HL-60 (cell line): ENCODE measurements around the gene TTLL11.

Source experiments
- CTCF ChIP-seq: IDR thresholded peaks from one replicate; pipeline ENCODE4 v1.5.1; 2011; ENCODE audit warnings: low read length, control low read depth, inconsistent platforms; ENCODE audit not compliant: insufficient read depth
- POLR2AphosphoS5 ChIP-seq: IDR thresholded peaks from 2 replicates; pipeline ENCODE4 v1.6.1; 2012; ENCODE audit warnings: low read depth
- TF ChIP-seq, protein P1 (sequence below): IDR thresholded peaks from 2 replicates; pipeline ENCODE4 v1.6.1; 2012; ENCODE audit warnings: low read depth; ENCODE audit not compliant: insufficient replicate concordance

DNA sequence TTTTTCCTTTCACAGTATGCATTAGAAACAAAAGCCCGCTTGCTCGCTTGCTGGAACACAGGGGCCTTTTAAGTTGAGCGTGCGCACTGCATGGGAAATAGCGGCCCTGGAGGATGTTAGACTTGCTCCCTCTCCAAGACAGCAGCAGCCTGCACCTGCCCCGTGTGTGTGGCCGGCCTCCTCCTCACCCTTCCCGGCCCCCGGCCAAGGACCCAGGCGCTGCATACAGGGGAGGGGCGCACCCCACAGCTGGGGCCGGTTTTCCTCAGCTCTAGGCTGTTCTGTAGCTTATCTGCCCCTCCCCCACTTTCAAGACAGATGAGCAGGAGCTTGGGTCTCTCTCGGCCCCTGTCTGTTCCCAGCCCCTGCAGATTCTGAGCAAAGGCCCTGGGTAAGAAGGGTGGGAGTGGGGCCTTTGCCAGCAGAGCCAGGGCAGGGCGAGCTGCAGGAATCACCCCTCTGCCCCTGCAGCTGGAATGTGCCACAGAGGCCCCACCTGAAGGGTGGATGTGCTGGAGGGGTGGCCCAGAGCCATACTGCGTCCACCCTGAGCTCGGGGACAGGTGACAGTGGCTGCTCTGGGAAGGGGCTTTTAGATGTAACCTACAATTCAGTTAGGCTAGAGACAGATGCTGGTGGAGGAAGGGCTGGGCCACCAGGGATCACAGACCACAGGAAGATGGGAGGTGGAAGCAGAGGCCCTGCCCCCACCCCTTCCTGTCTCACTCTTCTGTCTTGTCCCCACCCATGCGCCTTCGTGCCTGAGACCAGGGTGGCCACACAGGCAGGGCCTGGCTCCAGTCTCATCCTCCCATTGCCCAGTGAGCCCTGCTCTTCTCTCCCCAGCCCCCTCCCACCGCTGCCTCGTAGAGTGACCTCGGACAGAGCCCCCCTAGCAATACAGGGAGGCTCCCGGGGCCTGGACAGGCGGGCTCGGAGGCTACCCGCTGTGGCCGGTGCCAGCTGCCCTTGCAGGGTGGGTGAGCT is 309.3 kb downstream of the TTLL11 start:
- TF ChIP-seq CTCF = no peak
- TF ChIP-seq, protein P1, sequence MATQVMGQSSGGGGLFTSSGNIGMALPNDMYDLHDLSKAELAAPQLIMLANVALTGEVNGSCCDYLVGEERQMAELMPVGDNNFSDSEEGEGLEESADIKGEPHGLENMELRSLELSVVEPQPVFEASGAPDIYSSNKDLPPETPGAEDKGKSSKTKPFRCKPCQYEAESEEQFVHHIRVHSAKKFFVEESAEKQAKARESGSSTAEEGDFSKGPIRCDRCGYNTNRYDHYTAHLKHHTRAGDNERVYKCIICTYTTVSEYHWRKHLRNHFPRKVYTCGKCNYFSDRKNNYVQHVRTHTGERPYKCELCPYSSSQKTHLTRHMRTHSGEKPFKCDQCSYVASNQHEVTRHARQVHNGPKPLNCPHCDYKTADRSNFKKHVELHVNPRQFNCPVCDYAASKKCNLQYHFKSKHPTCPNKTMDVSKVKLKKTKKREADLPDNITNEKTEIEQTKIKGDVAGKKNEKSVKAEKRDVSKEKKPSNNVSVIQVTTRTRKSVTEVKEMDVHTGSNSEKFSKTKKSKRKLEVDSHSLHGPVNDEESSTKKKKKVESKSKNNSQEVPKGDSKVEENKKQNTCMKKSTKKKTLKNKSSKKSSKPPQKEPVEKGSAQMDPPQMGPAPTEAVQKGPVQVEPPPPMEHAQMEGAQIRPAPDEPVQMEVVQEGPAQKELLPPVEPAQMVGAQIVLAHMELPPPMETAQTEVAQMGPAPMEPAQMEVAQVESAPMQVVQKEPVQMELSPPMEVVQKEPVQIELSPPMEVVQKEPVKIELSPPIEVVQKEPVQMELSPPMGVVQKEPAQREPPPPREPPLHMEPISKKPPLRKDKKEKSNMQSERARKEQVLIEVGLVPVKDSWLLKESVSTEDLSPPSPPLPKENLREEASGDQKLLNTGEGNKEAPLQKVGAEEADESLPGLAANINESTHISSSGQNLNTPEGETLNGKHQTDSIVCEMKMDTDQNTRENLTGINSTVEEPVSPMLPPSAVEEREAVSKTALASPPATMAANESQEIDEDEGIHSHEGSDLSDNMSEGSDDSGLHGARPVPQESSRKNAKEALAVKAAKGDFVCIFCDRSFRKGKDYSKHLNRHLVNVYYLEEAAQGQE = no peak
- TF ChIP-seq POLR2AphosphoS5 = no peak
